ENCODE measurements around the gene OSMR.
A peak's percentile ranks its signal among the peaks of the same experiment; 100 is the strongest.

Gene OSMR

DNA sequence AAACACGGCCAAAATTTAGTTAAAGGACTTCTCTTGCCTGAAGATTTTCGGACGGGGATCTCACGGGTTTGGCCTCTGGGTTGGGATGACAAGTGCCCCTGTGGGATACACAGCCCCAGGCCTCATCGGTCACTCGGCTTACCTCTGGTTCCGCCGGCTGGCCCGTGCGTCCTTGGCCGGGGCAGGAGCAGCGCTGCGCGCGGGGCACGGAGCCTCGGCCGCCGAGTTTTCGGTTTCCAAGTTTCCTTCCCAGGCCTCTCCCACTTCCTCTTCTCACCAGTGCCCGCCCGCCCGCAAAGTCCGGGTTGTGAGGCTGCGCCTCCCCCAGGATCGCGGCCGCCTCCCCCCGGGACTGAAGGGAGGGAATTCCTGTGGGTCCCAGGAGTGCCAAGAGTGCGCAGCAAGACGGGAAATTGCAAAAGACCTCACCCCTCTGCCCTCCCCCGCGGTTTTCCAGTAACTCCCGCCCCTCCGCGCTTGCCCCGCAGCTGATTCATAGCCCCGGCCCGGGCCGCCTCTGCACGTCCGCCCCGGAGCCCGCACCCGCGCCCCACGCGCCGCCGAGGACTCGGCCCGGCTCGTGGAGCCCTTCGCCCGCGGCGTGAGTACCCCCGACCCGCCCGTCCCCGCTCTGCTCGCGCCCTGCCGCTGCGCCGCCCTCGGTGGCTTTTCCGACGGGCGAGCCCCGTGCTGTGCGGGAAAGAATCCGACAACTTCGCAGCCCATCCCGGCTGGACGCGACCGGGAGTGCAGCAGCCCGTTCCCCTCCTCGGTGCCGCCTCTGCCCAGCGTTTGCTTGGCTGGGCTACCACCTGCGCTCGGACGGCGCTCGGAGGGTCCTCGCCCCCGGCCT is at the start of gene OSMR:
Gene OSMR (plus strand): TSS at position 487 of the 853 bp plus-strand sequence. CDS start 23,033 bp downstream, outside the sequence.
- peak; percentile 99 for DNase-seq (ENCODE audit: low read depth, low spot score)

DNA sequence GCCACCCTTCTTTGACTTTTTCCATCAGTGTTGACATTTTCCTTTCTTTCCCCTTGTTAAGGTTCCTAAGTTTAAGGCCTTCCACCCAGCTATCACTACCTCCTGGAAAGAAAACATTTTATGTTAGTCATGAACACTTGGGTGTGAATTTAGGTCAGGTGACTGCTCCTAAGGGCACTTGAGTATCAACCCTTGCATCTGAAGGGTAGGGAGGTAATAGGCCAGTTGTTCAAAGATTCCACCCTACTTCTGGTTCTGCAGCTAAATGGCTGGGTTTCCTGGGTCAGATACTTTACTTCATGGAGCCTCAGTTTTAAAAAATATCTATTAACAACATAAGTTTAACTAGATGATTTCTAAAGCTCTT is 49.1 kb upstream of the OSMR start:
- no peak for DNase-seq (ENCODE audit: low read depth, low spot score)

DNA sequence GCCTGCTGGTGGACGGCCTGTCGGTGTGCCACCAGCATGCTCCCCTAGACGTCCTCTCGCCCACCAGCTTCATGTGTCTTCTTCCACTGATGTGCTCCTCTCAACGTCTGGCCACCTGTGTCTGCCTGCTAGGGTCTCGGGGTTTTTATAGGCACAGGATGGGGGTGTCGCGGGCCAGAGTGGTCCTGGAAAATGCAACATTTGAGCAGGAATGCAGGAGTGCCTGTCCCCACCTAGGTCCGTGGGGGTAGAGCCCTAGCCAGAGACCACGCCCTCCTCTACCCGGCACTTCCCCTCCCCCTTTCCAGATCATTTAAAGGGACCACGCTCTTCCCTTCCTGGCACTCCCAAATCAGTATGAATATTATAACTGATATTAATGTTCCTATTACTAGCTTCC is 48.0 kb upstream of the OSMR start:
- DNase-seq (ENCODE audit: low read depth, low spot score), result no peak

DNA sequence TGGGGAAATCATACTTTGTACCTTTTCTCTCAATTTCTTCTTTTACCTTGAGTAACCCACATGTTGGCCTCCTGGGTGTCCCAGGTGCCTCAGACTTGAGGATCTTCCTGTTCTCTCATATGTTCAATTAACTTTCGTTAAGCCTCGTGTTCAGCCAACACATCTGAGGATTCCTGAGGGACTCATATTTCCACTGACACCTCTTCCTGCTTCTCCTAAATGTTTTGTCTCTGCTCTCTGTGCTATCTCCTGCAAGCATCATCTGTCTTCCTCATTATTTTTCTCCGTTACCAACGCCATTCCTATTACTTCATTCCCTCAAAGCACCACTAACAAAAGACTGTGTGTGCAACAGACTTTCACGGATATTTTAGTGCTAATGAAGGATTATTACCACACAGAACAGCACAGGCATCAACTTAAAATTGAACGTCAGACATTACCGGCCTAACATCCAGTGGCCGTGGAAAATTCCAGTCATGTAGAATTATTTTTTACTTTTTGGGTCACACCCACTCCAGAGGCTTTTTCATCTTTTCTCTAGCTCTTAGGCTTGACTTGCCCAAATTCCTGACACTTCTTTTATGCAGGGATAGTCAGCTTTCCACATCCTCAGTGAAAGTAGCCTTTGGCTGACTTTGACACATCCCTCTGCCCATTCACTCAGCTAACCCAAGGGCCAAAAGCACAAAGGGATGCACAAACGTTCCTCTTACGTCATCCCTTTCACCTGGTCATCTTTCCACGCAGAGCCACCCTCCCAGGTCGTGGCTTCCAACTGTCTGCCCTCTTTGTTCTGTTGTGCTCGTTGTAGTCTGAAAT is 46.0 kb upstream of the OSMR start:
- DNase-seq (ENCODE audit: low read depth, low spot score), result no peak

DNA sequence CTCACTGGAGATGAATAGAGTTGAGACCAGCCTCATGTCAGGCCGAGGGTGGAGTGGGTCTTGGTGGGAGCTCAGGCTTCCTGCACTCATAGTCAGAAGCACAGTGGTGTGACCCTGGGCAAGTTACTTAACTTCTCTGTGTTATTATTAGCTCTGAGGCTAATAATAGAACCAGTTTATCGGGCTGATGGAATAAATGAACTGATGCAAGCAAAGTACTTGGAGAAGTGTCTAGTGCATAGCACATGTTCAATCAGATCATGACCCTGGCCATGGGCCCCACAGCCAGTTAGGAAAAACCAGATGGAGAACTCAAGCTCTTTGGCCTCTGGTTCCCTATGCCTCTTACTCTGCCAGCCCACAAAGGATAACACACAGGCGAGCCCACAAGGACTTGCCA is 45.3 kb upstream of the OSMR start:
- DNase-seq (ENCODE audit: low read depth, low spot score), result no peak

DNA sequence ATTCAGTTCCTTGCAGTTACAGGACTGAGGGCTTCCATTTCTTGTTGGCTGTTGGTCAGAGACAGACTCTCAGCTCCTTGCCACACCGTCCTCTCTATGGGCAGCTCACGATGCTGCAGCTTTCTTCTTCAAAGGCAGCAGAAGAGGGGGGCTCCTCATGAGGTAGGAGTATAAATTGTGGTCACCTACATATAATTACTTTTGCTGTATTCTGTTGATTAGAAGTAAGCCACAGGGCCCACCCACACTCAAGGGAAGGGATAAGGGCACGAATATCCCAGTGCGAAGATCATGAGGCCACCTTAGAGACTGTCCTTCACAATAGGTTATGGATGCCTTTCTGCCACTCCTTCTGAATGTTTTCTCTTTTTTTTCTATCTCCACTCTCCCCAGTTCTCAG is 43.7 kb upstream of the OSMR start:
- DNase-seq (ENCODE audit: low read depth, low spot score), result no peak

DNA sequence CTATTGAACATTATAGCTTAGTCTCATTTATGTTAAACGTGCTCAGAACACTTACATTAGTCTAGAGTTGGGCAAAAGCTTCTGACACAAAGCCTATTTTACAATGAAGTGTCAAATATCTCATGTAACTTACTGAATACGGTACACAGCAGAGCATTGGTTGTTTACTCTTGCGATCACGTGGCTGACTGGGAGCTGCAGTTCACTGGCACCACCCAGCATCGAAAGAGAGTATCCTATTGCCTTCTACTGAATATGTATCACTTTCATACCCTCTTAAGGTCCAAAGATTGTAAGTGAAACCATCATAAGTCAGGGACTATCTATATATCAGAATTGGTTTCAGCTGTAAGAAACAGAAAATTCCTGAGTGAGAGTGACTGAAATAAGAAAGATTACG is 42.6 kb upstream of the OSMR start:
- no peak for DNase-seq (ENCODE audit: low read depth, low spot score)

DNA sequence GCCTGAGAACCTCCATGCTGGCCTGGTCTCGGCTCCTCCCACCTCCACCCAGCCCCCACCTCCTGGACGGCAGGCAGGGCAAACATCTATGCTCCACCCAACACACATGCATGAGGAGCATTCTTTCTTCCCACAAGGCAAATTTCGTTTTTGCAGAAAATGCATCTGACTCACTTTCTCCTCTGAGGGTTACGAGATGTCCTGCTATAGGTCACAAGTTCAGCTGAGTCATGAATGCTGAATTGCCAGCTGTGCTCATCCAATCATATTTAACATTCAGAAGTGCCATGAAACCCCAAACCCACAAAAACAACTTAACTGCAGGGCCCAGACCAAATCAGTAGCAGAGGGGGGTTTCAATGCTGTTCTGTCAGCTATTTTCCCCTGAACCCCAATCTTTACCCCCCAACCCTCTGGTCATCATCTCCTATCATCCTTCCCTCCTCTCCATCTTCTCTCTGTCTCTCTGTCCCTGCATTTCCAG is 39.0 kb upstream of the OSMR start:
- peak; percentile 87 for DNase-seq (ENCODE audit: low read depth, low spot score)

DNA sequence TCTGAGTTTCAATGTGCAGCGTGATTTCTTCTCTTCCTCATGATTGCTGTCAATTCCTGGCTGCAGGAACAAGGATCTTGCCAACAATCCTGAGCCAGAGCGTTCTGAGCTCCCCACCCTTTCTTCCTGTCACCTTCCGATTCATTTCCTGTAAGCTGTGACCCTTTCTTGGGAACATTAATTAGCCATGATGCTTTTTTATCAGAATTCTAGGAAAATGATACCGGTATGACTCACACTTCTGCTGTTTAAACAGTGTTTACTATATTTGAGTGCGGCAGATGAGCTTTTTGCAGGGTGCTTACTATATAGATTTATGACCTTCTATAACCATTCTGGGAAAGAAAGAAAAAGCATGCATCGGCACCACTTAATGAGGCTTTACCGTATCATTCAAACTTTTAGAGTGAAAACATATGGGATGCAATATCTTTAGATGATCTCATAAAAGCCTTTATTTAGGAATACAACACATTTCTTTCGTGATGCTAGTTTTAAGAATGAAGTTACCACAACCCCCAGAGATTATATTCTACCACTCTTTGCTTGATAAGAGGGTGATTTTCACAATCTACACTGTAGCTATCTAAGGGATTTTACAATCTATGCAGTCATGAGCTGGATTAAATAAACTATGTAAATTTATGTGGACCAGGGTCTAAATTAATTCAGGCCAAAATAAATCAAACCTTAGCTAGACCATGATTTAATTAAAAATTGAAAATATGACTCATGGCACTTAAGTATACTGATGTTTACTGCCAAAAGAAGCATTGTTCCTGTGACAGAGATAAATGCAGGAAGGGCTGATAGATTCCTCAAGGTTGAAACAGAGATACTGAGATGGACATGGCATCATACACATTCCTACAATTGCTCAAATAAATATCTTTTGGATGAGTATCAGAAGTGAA is 38.0 kb upstream of the OSMR start:
- DNase-seq (ENCODE audit: low read depth, low spot score), result peak; percentile 14

DNA sequence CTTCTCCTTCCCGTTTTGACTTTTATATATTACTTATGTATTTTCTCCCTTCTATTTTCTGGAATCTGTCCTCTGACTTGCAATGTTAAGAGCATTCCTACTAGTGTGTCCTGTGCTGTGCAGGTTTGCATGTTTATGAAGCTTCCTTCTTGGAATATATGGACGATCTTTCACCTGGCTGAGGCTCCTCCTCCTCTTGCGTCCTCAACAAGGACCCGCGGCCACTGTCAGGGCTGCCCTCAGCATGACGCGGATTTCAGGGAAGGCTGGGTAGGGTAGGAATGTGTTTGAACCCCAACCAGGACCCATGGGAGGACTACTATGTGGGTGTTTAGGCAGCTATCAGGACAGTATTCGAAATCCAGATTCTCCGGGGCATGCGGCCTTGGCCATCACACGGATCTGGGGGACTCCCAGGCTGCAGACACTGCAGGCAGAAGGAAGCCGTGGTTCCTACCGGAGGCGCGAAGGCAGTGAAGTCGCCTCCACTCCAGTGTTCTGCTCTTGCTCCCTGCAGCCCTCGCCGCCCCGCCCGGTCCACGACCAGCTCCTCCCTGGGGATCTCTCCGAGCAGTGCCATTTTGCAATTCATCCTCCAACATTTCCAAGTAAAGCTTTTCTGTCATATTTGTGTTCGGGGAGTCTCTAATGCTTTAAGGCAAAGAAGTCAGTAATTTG is 37.0 kb upstream of the OSMR start:
- no peak for DNase-seq (ENCODE audit: low read depth, low spot score)

DNA sequence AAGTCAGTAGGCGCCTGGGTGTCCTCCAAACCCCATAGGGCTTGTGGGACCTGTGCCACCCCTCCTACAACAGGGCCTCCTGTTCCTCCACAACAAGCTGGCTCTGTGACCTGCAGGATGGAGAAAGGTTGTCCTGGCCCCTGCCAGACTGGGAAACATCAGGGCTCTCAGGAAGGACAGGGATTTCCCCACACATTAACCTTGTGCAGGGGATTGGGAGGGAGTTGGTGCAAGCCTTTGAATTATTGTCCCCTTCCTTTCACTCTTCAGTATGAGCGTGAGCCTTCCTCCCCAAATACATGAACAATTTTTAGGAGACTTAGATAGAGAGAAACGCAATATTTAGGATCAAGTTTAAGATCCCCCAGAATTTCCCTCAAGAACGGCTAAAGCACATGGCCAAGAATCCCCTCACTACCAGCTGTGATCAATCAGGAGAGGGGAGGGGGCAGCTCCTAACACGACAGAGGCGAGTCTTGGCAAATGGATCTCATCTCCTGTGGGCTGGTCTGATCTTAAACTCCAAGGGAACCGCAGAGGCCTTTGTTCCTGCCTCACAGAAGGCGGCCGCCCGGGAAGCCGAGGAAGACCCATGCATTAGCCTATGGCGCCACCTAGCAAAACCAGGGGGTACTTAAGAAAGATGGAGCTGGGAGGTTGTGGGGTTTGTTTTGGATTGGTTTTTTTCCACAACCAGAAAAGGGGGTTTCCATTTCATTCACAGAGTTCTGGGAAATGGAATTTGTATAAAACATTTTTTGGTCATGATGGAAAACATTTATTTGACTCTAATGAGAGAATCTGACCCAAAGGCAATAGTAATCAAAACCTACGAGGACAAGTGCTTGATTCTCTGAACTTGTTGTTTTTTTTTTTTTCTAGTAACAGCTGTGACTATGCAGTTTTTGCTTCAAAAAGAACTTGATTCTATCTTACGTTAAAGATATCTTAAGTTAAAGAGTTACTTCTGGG is 36.1 kb upstream of the OSMR start:
- DNase-seq (ENCODE audit: low read depth, low spot score), result peak; percentile 95

DNA sequence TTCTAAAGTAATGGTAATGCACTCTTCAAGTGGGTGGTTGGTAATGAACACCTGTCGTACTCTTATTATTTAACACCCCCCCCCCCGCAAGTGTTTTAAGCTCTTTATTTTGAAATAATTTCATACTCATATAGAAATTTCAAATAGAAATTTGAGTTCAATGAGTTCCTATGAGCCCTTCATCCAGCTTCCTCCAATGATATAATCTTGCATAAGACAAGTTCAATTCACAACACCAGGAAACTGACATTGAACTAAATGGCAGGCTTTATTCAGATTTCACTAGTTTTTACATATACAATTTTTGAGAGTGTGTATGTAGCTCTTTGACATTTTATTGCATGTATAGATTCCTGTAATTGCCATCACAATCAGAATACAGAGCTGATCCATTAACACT is 30.9 kb upstream of the OSMR start:
- no peak for DNase-seq (ENCODE audit: low read depth, low spot score)

DNA sequence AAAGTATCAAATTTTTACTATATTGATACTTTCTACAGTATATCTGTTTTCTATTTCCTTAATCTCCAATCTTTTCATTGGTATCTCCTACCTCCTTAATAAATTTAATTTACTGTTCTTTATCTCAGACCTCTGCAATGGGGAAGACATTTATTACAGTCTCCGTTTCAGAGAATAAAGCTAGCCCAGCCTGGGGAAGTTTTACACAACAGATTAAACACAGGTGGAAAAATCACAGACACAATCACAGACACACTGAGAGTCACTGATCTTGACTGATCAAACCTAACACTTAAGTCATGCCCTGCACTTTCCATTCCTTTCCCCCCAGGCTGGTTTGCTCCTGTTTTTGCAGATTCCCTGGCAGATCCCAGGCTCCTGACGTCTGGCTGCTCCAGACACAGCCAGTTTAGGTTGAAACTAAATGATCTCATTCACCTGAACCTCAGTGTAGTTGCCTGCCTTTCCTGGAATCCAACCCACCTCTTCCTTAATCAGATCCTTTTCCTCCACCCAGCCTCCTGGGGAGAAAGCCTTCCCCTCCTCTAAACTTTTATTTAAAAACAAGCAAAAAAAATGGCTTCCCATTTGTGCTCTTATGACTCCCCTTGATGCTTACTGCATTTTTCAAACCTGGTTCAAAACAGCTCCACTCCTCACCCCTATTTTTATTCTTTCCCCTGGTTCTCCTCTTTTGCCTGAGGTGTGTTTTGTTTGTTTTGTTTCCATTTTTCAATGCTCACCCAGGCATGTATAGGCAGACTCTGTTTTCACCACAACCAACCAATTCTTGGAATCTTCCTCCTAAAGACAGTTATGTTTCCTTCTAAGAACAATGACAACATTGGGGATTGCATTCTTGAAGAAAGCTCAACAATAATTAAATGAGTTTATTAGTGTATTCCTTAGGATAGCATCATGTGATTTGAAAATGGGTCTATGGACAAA is 29.5 kb upstream of the OSMR start:
- peak; percentile 37 for DNase-seq (ENCODE audit: low read depth, low spot score)

DNA sequence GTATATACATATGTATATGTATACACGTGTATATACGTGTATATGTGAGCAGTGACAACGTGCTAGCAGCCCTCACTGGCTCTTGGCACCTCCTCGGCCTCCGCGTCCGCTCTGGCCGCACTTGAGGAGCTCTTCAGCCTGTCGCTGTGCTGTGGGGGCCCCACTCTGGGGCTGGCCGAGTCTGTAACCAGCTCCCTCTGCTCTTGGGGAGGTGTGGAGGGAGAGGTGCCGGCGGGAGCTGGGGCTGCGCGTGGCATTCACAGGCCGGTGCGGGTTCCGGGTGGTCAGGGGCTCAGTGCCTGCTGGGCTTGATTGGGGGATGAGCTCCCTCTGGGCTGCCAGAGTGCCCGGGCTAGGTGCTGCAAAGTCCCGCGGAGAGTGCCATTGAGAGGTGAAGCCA is 24.1 kb upstream of the OSMR start:
- DNase-seq (ENCODE audit: low read depth, low spot score), result no peak

DNA sequence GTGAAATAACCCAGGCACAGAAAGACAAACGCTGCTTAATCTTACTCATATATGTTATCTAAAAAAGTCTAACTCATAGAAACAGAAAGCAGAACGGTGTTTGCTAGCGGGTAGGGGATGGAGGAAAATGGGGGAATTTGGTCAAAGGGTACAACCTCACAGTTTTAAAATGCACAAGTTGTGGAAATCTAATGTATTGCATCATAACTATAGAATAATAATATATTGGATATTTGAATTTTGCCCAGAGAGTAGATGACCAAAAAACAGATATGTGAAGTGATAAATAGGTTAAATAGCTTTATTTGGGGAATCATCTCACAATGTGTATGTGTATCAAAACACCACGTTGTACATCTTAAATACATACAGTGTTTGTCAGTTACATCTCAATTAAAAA is 22.3 kb upstream of the OSMR start:
- DNase-seq (ENCODE audit: low read depth, low spot score), result no peak

DNA sequence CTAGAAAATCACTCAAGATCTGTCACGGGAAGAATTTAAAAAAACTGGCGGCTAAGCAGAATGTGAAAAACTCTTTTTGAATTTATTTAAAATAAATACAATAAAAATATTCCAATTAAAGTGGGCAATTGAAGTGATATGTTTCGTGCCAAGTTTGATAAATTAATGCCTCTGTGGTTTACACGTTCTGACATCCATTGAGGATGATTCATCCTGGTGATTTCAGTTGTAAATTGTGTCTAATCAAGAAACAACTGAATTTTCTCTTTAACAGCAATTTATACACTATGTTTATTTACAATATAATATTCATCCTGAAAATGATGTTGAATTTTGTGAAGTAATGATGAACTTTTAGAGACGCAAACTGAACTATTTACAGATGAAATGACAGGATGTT is 21.0 kb upstream of the OSMR start:
- DNase-seq (ENCODE audit: low read depth, low spot score), result no peak

DNA sequence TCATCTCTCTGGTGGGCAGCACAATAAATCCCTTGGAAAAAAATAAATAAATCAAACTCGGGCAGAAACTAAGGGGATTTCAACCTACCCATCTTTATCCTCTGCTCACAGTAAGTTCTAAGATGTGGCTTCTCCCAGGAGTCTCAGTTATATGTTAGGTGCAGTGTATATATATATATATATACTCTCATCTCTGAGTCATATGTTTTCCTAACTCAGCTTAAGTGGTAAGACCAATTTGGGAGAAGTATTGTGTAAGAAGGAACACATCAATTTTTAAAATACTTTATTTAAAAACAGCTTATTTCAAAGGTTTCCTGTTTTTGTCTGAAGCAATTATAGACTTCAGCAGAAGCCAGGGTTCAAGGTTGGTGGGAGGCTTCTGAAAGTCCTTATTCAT is 20.3 kb upstream of the OSMR start:
- DNase-seq (ENCODE audit: low read depth, low spot score), result no peak

DNA sequence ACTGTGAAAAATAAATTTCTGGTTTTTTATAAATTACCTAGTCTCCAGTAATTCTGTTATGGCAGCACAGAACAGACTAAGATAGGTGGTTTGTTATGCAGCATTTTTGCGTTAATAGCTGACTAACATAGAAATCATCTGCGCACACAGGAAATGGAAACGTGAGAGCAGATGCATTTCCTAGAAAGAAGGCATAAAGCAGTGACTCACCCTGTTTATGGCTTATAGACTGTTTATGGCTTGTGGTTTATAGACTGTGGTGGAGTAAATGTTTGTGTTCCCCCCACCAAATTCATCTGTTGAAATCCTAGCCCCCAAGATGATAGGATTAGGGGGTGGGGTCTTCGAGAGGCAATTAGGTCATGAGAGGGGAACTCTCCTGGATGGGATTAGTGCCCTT is 18.3 kb upstream of the OSMR start:
- no peak for DNase-seq (ENCODE audit: low read depth, low spot score)

DNA sequence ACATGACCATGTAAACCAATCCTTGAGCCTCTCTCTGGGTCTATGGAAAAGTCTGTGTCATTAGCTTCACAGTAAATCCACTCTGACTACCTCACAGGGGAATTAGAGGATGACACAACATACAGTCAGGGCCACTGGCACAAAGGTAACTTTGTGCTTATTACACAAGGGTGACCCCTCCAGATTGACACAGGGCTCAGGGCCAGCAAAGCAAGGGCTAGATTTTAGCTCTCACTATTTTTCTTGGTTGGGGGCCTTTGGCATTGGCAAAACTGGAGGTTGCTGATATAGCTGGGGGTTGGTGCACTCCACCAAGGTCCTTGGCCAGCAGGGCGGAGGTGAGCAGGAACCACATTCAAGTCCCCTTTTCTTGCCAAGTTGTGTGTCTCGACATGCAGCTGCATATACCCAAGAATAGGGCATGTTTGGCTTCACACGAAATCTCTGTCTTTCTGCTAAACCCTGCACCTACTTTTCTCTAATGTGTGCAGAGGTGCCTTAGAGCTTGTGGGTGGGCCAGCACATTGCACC is 15.2 kb upstream of the OSMR start:
- DNase-seq (ENCODE audit: low read depth, low spot score), result no peak
